HEK293 (cell line): ENCODE data around the gene NDST4.

Source experiments
- CTCF ChIA-PET: fragments of 350-600 bp; formaldehyde crosslinking; extraction: SDS; loops from one replicate; lab custom pipeline; 2021; ENCODE audit warnings: antibody characterized with exemption; lab: Yijun Ruan, JAX
- POLR2A ChIA-PET: fragments of 300-600 bp; formaldehyde crosslinking; extraction: SDS; loops from one replicate; lab custom pipeline; 2020; ENCODE audit warnings: antibody characterized with exemption, inconsistent platforms; lab: Yijun Ruan, JAX
- H3K27ac ChIP-seq: fragments of 200-500 bp; sonication (Bioruptor generic); 2 replicates; pipeline ENCODE4 v1.5.1; 2014; ENCODE audit warnings: low read depth, low read length, control low read depth, inconsistent platforms; ENCODE audit errors: extremely low read depth
- H3K36me3 ChIP-seq, 2 experiments: fragments of 200-500 bp in 1 of 2; sonication (Bioruptor generic) in 1 of 2; 1 replicate in 1 of 2; 2 replicates in 1 of 2; pipeline ENCODE4 v1.5.1; 2014 to 2017; ENCODE audit warnings: inconsistent platforms in 2 of 2, low read length in 2 of 2; ENCODE audit not compliant: control insufficient read depth in 2 of 2, insufficient read depth in 1 of 2
- H3K4me1 ChIP-seq: fragments of 200-500 bp; sonication (Bioruptor generic); 2 replicates; pipeline ENCODE4 v1.5.1; 2014; ENCODE audit warnings: mild to moderate bottlenecking, low read length, inconsistent platforms; ENCODE audit not compliant: control insufficient read depth, insufficient read depth
- H3K4me3 ChIP-seq: 2 replicates; pipeline ENCODE4 v1.5.1; 2011; ENCODE audit warnings: low read depth, mild to moderate bottlenecking, control low read depth, low read length, moderate library complexity
- H3K9me3 ChIP-seq: fragments of 200-500 bp; sonication (Bioruptor generic); 2 replicates; pipeline ENCODE4 v1.5.1; 2014; ENCODE audit warnings: low read depth, low read length, inconsistent platforms; ENCODE audit not compliant: control insufficient read depth, insufficient read depth
- FEZF1 ChIP-seq: fragments of 450-650 bp; formaldehyde crosslinking; IDR thresholded peaks from 2 replicates; pipeline ENCODE4 v1.5.1; 2016; ENCODE audit warnings: missing biosample characterization, missing genetic modification characterization
- OVOL3 ChIP-seq: fragments of 450-650 bp; formaldehyde crosslinking; IDR thresholded peaks from 2 replicates; pipeline ENCODE4 v1.5.1; 2016; ENCODE audit warnings: missing biosample characterization, missing genetic modification characterization
- RBAK ChIP-seq: fragments of 450-650 bp; formaldehyde crosslinking; IDR thresholded peaks from 2 replicates; pipeline ENCODE4 v1.5.1; 2016; ENCODE audit warnings: missing biosample characterization, missing genetic modification characterization
- SCRT2 ChIP-seq: fragments of 450-650 bp; formaldehyde crosslinking; IDR thresholded peaks from 2 replicates; pipeline ENCODE4 v1.5.1; 2016; ENCODE audit warnings: missing biosample characterization, missing genetic modification characterization
- TRIM28 ChIP-seq: IDR thresholded peaks from 2 replicates; pipeline ENCODE4 v1.6.1; 2011; ENCODE audit warnings: low read length, control low read depth, borderline replicate concordance
- YY1 ChIP-seq: fragments of 450-650 bp; formaldehyde crosslinking; IDR thresholded peaks from 2 replicates; pipeline ENCODE4 v1.5.1; 2018; ENCODE audit warnings: missing biosample characterization, missing genetic modification characterization
- ZBTB1 ChIP-seq: fragments of 450-650 bp; formaldehyde crosslinking; IDR thresholded peaks from 2 replicates; pipeline ENCODE4 v1.5.1; 2016; ENCODE audit warnings: missing biosample characterization, missing genetic modification characterization
- ZEB2 ChIP-seq: fragments of 450-650 bp; formaldehyde crosslinking; IDR thresholded peaks from 2 replicates; pipeline ENCODE4 v1.5.1; 2016; ENCODE audit warnings: missing biosample characterization, missing genetic modification characterization
- ZNF114 ChIP-seq: fragments of 450-650 bp; formaldehyde crosslinking; IDR thresholded peaks from 2 replicates; pipeline ENCODE4 v1.5.0; 2017; ENCODE audit warnings: missing biosample characterization, missing genetic modification characterization
- ZNF221 ChIP-seq: fragments of 450-650 bp; formaldehyde crosslinking; IDR thresholded peaks from 2 replicates; pipeline ENCODE4 v1.5.1; 2017; ENCODE audit warnings: missing biosample characterization, missing genetic modification characterization, borderline replicate concordance
- ZNF239 ChIP-seq: fragments of 450-650 bp; formaldehyde crosslinking; IDR thresholded peaks from 2 replicates; pipeline ENCODE4 v1.5.1; 2016; ENCODE audit warnings: missing biosample characterization, missing genetic modification characterization
- ZNF266 ChIP-seq: fragments of 450-650 bp; formaldehyde crosslinking; IDR thresholded peaks from 2 replicates; pipeline ENCODE4 v1.5.1; 2016; ENCODE audit warnings: missing biosample characterization, missing genetic modification characterization, low read depth
- ZNF354C ChIP-seq: fragments of 450-650 bp; formaldehyde crosslinking; IDR thresholded peaks from 2 replicates; pipeline ENCODE4 v1.5.1; 2016; ENCODE audit warnings: missing biosample characterization, missing genetic modification characterization, low read depth, borderline replicate concordance
- ZNF404 ChIP-seq: fragments of 450-650 bp; formaldehyde crosslinking; IDR thresholded peaks from 2 replicates; pipeline ENCODE4 v1.5.1; 2017; ENCODE audit warnings: missing biosample characterization, missing genetic modification characterization
- ZNF48 ChIP-seq: fragments of 450-650 bp; formaldehyde crosslinking; IDR thresholded peaks from 2 replicates; pipeline ENCODE4 v1.5.1; 2016; ENCODE audit warnings: missing biosample characterization, missing genetic modification characterization
- ZNF521 ChIP-seq: fragments of 450-650 bp; formaldehyde crosslinking; IDR thresholded peaks from 2 replicates; pipeline ENCODE4 v1.5.1; 2017; ENCODE audit warnings: missing biosample characterization, mild to moderate bottlenecking, missing genetic modification characterization
- ZNF530 ChIP-seq: fragments of 450-650 bp; formaldehyde crosslinking; IDR thresholded peaks from 2 replicates; pipeline ENCODE4 v1.5.1; 2016; ENCODE audit warnings: low read depth, missing biosample characterization, missing genetic modification characterization
- ZNF548 ChIP-seq: fragments of 450-650 bp; formaldehyde crosslinking; IDR thresholded peaks from 2 replicates; pipeline ENCODE4 v1.5.1; 2016; ENCODE audit warnings: missing biosample characterization, missing genetic modification characterization
- ZNF600 ChIP-seq: fragments of 450-650 bp; formaldehyde crosslinking; IDR thresholded peaks from 2 replicates; pipeline ENCODE4 v1.5.1; 2016; ENCODE audit warnings: missing biosample characterization, missing genetic modification characterization
- ZNF654 ChIP-seq: fragments of 450-650 bp; formaldehyde crosslinking; IDR thresholded peaks from 2 replicates; pipeline ENCODE4 v1.5.1; 2016; ENCODE audit warnings: low read depth, missing biosample characterization, missing genetic modification characterization
- ZNF701 ChIP-seq: fragments of 450-650 bp; formaldehyde crosslinking; IDR thresholded peaks from 2 replicates; pipeline ENCODE4 v1.5.1; 2016; ENCODE audit warnings: missing biosample characterization, missing genetic modification characterization
- ZNF707 ChIP-seq: fragments of 450-650 bp; formaldehyde crosslinking; IDR thresholded peaks from 2 replicates; pipeline ENCODE4 v1.5.1; 2016; ENCODE audit warnings: missing biosample characterization, missing genetic modification characterization
- ZNF768 ChIP-seq: fragments of 450-650 bp; formaldehyde crosslinking; IDR thresholded peaks from 2 replicates; pipeline ENCODE4 v1.5.1; 2018; ENCODE audit warnings: missing biosample characterization, mild to moderate bottlenecking, missing genetic modification characterization
- ZSCAN5A ChIP-seq: fragments of 450-650 bp; formaldehyde crosslinking; IDR thresholded peaks from 2 replicates; pipeline ENCODE4 v1.5.1; 2016; ENCODE audit warnings: missing biosample characterization, missing genetic modification characterization
- TF ChIP-seq, protein P1 (sequence below): fragments of 450-650 bp; formaldehyde crosslinking; conservative IDR thresholded peaks from 2 replicates; pipeline ENCODE4 v1.5.1; 2016; ENCODE audit warnings: low read depth, missing biosample characterization, missing genetic modification characterization
- TF ChIP-seq, protein P2 (sequence below): fragments of 450-650 bp; formaldehyde crosslinking; IDR thresholded peaks from 2 replicates; pipeline ENCODE4 v1.5.1; 2016; ENCODE audit warnings: missing biosample characterization, missing genetic modification characterization
- TF ChIP-seq, protein P3 (sequence below): fragments of 450-650 bp; formaldehyde crosslinking; IDR thresholded peaks from 2 replicates; pipeline ENCODE4 v1.5.0; 2017; ENCODE audit warnings: missing biosample characterization, missing genetic modification characterization, borderline replicate concordance

Gene NDST4

DNA sequence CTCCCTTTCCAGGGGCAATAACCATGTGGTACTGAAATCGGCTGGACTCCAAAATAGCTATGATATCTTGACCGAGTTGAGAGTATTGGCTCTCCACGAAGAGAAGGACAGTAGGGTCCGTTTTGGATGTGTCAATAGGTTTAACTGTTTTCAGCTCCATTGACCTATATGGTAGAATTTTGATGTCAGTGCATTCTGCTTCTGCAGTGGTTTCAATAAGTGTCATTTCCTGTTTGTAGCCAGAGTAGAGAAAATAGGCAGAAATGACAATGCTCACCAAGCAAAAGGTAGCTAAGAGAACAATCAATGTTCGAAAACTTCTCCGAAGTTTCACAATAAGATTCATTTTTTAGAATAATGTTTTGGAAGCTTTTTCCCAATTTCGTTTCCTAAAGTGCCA is 36.7 kb downstream of the NDST4 start:
- no peaks in the 10 kb centered on the region for H3K9me3 ChIP-seq
- no peak overlapping the region for H3K27ac ChIP-seq
- no peak overlapping the region for H3K4me3 ChIP-seq
- ChIA-PET POLR2A (no interaction called here), CTCF (interaction anchor here (0.5 kb wide), 1 partner anchor 68 kb away, joined by 3 read pairs; no protein-coding TSS in a partner anchor)
- no peak for TF ChIP-seq ZBTB1 (tag by site-specific recombination)
- no peak for TF ChIP-seq ZNF654 (tag by site-specific recombination)
- no peak for TF ChIP-seq TRIM28
- TF ChIP-seq ZNF266 (tag by site-specific recombination), result no peak
- TF ChIP-seq ZEB2 (tag by site-specific recombination), result no peak
- TF ChIP-seq ZNF548, result no peak
- no peak for TF ChIP-seq ZNF521 (tag by site-specific recombination)
- no peak for TF ChIP-seq ZSCAN5A
- TF ChIP-seq, protein P1, sequence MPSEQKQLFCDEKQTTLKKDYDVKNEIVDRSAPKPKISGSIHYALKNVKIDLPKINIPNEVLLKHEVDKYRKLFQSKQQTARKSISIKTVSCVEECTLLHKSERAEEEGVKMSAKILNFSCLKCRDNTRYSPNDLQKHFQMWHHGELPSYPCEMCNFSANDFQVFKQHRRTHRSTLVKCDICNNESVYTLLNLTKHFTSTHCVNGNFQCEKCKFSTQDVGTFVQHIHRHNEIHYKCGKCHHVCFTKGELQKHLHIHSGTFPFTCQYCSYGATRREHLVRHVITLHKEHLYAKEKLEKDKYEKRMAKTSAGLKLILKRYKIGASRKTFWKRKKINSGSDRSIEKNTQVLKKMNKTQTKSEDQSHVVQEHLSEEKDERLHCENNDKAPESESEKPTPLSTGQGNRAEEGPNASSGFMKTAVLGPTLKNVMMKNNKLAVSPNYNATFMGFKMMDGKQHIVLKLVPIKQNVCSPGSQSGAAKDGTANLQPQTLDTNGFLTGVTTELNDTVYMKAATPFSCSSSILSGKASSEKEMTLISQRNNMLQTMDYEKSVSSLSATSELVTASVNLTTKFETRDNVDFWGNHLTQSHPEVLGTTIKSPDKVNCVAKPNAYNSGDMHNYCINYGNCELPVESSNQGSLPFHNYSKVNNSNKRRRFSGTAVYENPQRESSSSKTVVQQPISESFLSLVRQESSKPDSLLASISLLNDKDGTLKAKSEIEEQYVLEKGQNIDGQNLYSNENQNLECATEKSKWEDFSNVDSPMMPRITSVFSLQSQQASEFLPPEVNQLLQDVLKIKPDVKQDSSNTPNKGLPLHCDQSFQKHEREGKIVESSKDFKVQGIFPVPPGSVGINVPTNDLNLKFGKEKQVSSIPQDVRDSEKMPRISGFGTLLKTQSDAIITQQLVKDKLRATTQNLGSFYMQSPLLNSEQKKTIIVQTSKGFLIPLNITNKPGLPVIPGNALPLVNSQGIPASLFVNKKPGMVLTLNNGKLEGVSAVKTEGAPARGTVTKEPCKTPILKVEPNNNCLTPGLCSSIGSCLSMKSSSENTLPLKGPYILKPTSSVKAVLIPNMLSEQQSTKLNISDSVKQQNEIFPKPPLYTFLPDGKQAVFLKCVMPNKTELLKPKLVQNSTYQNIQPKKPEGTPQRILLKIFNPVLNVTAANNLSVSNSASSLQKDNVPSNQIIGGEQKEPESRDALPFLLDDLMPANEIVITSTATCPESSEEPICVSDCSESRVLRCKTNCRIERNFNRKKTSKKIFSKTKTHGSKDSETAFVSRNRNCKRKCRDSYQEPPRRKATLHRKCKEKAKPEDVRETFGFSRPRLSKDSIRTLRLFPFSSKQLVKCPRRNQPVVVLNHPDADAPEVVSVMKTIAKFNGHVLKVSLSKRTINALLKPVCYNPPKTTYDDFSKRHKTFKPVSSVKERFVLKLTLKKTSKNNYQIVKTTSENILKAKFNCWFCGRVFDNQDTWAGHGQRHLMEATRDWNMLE (tag by site-specific recombination), result no peak
- TF ChIP-seq, protein P2, sequence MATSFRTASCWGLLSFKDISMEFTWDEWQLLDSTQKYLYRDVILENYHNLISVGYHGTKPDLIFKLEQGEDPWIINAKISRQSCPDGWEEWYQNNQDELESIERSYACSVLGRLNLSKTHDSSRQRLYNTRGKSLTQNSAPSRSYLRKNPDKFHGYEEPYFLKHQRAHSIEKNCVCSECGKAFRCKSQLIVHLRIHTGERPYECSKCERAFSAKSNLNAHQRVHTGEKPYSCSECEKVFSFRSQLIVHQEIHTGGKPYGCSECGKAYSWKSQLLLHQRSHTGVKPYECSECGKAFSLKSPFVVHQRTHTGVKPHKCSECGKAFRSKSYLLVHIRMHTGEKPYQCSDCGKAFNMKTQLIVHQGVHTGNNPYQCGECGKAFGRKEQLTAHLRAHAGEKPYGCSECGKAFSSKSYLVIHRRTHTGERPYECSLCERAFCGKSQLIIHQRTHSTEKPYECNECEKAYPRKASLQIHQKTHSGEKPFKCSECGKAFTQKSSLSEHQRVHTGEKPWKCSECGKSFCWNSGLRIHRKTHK (tag by site-specific recombination), result no peak
- TF ChIP-seq ZNF48 (tag by site-specific recombination), result no peak
- TF ChIP-seq YY1 (tag by site-specific recombination), result no peak
- no peak for TF ChIP-seq OVOL3 (tag by site-specific recombination)
- TF ChIP-seq ZNF354C (tag by site-specific recombination), result no peak
- no peak for TF ChIP-seq SCRT2 (tag by site-specific recombination)
- no peaks in the 10 kb centered on the region for H3K4me1 ChIP-seq
- no peaks in the 10 kb centered on the region for H3K36me3 ChIP-seq

GRCh38 chr4:115058533-115058932 is 54.9 kb downstream of the NDST4 start:
- Histone ChIP-seq H3K9me3 (no peaks in the 10 kb centered on the region), H3K4me1 (no peaks in the 10 kb centered on the region), H3K27ac (no peak overlapping the region), H3K4me3 (no peak overlapping the region), H3K36me3 (no peaks in the 10 kb centered on the region)
- TF ChIP-seq, protein P3, sequence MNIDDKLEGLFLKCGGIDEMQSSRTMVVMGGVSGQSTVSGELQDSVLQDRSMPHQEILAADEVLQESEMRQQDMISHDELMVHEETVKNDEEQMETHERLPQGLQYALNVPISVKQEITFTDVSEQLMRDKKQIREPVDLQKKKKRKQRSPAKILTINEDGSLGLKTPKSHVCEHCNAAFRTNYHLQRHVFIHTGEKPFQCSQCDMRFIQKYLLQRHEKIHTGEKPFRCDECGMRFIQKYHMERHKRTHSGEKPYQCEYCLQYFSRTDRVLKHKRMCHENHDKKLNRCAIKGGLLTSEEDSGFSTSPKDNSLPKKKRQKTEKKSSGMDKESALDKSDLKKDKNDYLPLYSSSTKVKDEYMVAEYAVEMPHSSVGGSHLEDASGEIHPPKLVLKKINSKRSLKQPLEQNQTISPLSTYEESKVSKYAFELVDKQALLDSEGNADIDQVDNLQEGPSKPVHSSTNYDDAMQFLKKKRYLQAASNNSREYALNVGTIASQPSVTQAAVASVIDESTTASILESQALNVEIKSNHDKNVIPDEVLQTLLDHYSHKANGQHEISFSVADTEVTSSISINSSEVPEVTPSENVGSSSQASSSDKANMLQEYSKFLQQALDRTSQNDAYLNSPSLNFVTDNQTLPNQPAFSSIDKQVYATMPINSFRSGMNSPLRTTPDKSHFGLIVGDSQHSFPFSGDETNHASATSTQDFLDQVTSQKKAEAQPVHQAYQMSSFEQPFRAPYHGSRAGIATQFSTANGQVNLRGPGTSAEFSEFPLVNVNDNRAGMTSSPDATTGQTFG (tag by site-specific recombination), result no peak
- TF ChIP-seq ZNF768 (tag by site-specific recombination) (no peak), ZNF114 (tag by site-specific recombination) (no peak), ZNF221 (tag by site-specific recombination) (no peak), ZNF530 (no peak), ZNF404 (tag by site-specific recombination) (no peak), ZNF707 (tag by site-specific recombination) (no peak), RBAK (tag by site-specific recombination) (no peak), ZNF701 (no peak), ZNF600 (no peak), FEZF1 (no peak), ZNF239 (tag by site-specific recombination) (no peak)
- CTCF ChIA-PET, result no interaction called here
- POLR2A ChIA-PET, result no interaction called here
